ENCODE data around the gene RNF214. TPM values are rescaled to one million over a fixed set of nuclear protein-coding genes. Genes with fewer than 3 reads are reported as not detected.

The RNF214 gene
- polyA plus RNA-seq, 1 donor (not counting 4 experiments of a cell fraction or from before 2014, with no cell fraction given), result 11.8 TPM

- Histone ChIP-seq H2AFZ (ENCODE audit: control insufficient read depth, low read length) (no peak overlapping the region), H3K79me2 (ENCODE audit: control insufficient read depth, insufficient read depth, low read length) (no peaks in the 10 kb centered on the region), H3K36me3 (ENCODE audit: control insufficient read depth in 2 of 2, extremely low read depth in 1 of 2, insufficient read depth in 2 of 2, low read length in 2 of 2) (peaks cover 22 to 37% of the 10 kb centered on the region in 2 experiments), H3K27ac (ENCODE audit: control insufficient read depth, insufficient read depth, low read length) (no peak overlapping the region), H3K4me1 (ENCODE audit: control insufficient read depth, extremely low read depth, insufficient read depth, low read length) (no peaks in the 10 kb centered on the region), H4K20me1 (ENCODE audit: control insufficient read depth, extremely low read depth, insufficient read depth, low read length) (no peaks in the 10 kb centered on the region), H3K9me3 (ENCODE audit: control insufficient read depth, low read depth, low read length) (no peaks in the 10 kb centered on the region), H3K27me3 (ENCODE audit: control insufficient read depth, extremely low read depth, insufficient read depth, low read length) (no peaks in the 10 kb centered on the region), H3K9ac (ENCODE audit: control insufficient read depth, extremely low read depth, insufficient read depth, low read length) (no peak overlapping the region), H3K4me2 (ENCODE audit: control insufficient read depth, extremely low read depth, insufficient read depth, low read depth, low read length) (no peak overlapping the region), H3K4me3 (ENCODE audit: control insufficient read depth in 2 of 3, extremely low read depth in 1 of 3, insufficient read depth in 2 of 3, low read depth in 1 of 3, low read length in 3 of 3) (no peak overlapping the region), H3K9me1 (ENCODE audit: control insufficient read depth, extremely low read depth, insufficient read depth, low read length) (no peaks in the 10 kb centered on the region)
- dilution Hi-C loops (cut with MboI; ENCODE audit: extremely low pct_ligation_motif_present, low sequenced_read_pairs), result no loop called here
- no peak for TF ChIP-seq EZH2 (IDR thresholded peaks at IDR 0.05; ENCODE audit: low read length)
- no peak for TF ChIP-seq CTCF (optimal IDR thresholded peaks at IDR 0.05 in 1 of 3, IDR thresholded peaks at IDR 0.05 in 1 of 3, conservative IDR thresholded peaks at IDR 0.05 in 1 of 3; ENCODE audit: extremely low read depth in 1 of 3, insufficient read depth in 2 of 3, low read length in 3 of 3)
- DNase-seq (ENCODE audit: low read depth, low spot score), result no peak
- FAIRE-seq, result no peak
These were observed 17.9 kb upstream of the RNF214 start for GRCh38 chr11:117214404-117215110.

GRCh38 chr11:117217141-117218084 lies 15.1 kb upstream of the RNF214 start:
- Histone ChIP-seq H3K4me3 (ENCODE audit: control insufficient read depth in 2 of 3, extremely low read depth in 1 of 3, insufficient read depth in 2 of 3, low read depth in 1 of 3, low read length in 3 of 3) (no peak overlapping the region), H3K27me3 (ENCODE audit: control insufficient read depth, extremely low read depth, insufficient read depth, low read length) (no peaks in the 10 kb centered on the region), H3K4me1 (ENCODE audit: control insufficient read depth, extremely low read depth, insufficient read depth, low read length) (no peaks in the 10 kb centered on the region), H2AFZ (ENCODE audit: control insufficient read depth, low read length) (no peak overlapping the region), H3K4me2 (ENCODE audit: control insufficient read depth, extremely low read depth, insufficient read depth, low read depth, low read length) (no peak overlapping the region), H3K9me3 (ENCODE audit: control insufficient read depth, low read depth, low read length) (no peaks in the 10 kb centered on the region), H3K27ac (ENCODE audit: control insufficient read depth, insufficient read depth, low read length) (no peak overlapping the region), H3K36me3 (ENCODE audit: control insufficient read depth in 2 of 2, extremely low read depth in 1 of 2, insufficient read depth in 2 of 2, low read length in 2 of 2) (peaks cover 33 to 49% of the 10 kb centered on the region in 2 experiments), H3K9ac (ENCODE audit: control insufficient read depth, extremely low read depth, insufficient read depth, low read length) (no peak overlapping the region), H3K9me1 (ENCODE audit: control insufficient read depth, extremely low read depth, insufficient read depth, low read length) (peaks cover 2% of the 10 kb centered on the region), H4K20me1 (ENCODE audit: control insufficient read depth, extremely low read depth, insufficient read depth, low read length) (no peaks in the 10 kb centered on the region), H3K79me2 (ENCODE audit: control insufficient read depth, insufficient read depth, low read length) (no peaks in the 10 kb centered on the region)
- FAIRE-seq, result no peak
- no peak for TF ChIP-seq EZH2 (IDR thresholded peaks at IDR 0.05; ENCODE audit: low read length)
- TF ChIP-seq CTCF (optimal IDR thresholded peaks at IDR 0.05 in 1 of 3, IDR thresholded peaks at IDR 0.05 in 1 of 3, conservative IDR thresholded peaks at IDR 0.05 in 1 of 3; ENCODE audit: extremely low read depth in 1 of 3, insufficient read depth in 2 of 3, low read length in 3 of 3), result no peak
- DNase-seq (ENCODE audit: low read depth, low spot score), result no peak
- dilution Hi-C loops (cut with MboI; ENCODE audit: extremely low pct_ligation_motif_present, low sequenced_read_pairs), result no loop called here

Data from keratinocyte (primary cell).